Stimulated activated CD8-positive, alpha-beta memory T cell treated with anti-CD3 and anti-CD28 coated beads, Interleukin-12 subunit alpha, Interleukin-12 subunit beta, amount 100 ng/mL, for 1 hour (primary cell): ENCODE data around the gene TUBE1.
A peak's percentile ranks its signal among the peaks of the same experiment; 100 is the strongest.
"Not testable (repeated sequence)": the region's sequence is repeated elsewhere in the genome, so short reads cannot be mapped to it uniquely, and the experiment has no call there.

Experiments
- DNase-seq: peaks from one replicate; pipeline ENCODE4 v3.0.0-alpha.2; 2020; ENCODE audit warnings: low read depth

Gene TUBE1

GRCh38 chr6:112087136-112087911, at the start of gene TUBE1, which contains the start of gene FAM229B:
Gene TUBE1, minus strand, starts transcription at chr6:112087482. Its CDS starts 48 bp downstream, at chr6:112087434.
Gene FAM229B, plus strand, starts transcription at chr6:112087591. Its CDS starts 11,693 bp downstream, at chr6:112099284.
- peak; percentile 81 for DNase-seq

- no peak for DNase-seq
These were observed 43.6 kb upstream of the TUBE1 start for GRCh38 chr6:112130878-112131277.

- no peak for DNase-seq
These were observed 40.9 kb upstream of the TUBE1 start for GRCh38 chr6:112128208-112128607.

GRCh38 chr6:112123982-112124381, 36.7 kb upstream of the TUBE1 start:
- DNase-seq, result no peak

GRCh38 chr6:112122756-112123155, 35.5 kb upstream of the TUBE1 start:
- DNase-seq, result no peak

- DNase-seq, result no peak
These were observed 30.8 kb upstream of the TUBE1 start for GRCh38 chr6:112118034-112118433.

- no peak for DNase-seq
These were observed 30.3 kb upstream of the TUBE1 start for GRCh38 chr6:112117554-112117953.

- DNase-seq, result no peak
These were observed 28.9 kb upstream of the TUBE1 start for GRCh38 chr6:112116221-112116620.

- no peak for DNase-seq
These were observed 27.4 kb upstream of the TUBE1 start for GRCh38 chr6:112114577-112115223.

GRCh38 chr6:112113918-112114317, 26.6 kb upstream of the TUBE1 start:
- no peak for DNase-seq

GRCh38 chr6:112113431-112113830, 26.1 kb upstream of the TUBE1 start:
- no peak for DNase-seq

GRCh38 chr6:112109262-112109661, 22.0 kb upstream of the TUBE1 start:
- no peak for DNase-seq

GRCh38 chr6:112106562-112106961, 19.3 kb upstream of the TUBE1 start:
- DNase-seq, result no peak

GRCh38 chr6:112106026-112106425, 18.7 kb upstream of the TUBE1 start:
- DNase-seq, result not testable (repeated sequence)

- DNase-seq, result no peak
These were observed 13.3 kb upstream of the TUBE1 start for GRCh38 chr6:112100561-112100960.

- no peak for DNase-seq
These were observed 9.6 kb upstream of the TUBE1 start for GRCh38 chr6:112096901-112097300.

- no peak for DNase-seq
These were observed 634 bp upstream of the TUBE1 start for GRCh38 chr6:112087916-112088315.

GRCh38 chr6:112086744-112087135, 542 bp downstream of the TUBE1 start:
- no peak for DNase-seq

GRCh38 chr6:112085286-112086065, 1.8 kb downstream of the TUBE1 start:
- DNase-seq, result no peak

GRCh38 chr6:112081569-112081968, 5.7 kb downstream of the TUBE1 start:
- no peak for DNase-seq

- no peak for DNase-seq
These were observed 20.7 kb downstream of the TUBE1 start for GRCh38 chr6:112066606-112067005.

- DNase-seq, result no peak
These were observed 21.8 kb downstream of the TUBE1 start for GRCh38 chr6:112065426-112065986.
